Testis (tissue), 2 donors: Measurements from ENCODE around the gene SHF.

Experiments used
- CTCF ChIP-seq, 3 experiments: fragments of 450-650 bp in 2 of 3; fragments of 200-600 bp in 1 of 3; sonication (generic) in 1 of 3; IDR thresholded peaks; one replicate each; pipeline ENCODE4 v1.5.1; 2016 to 2019; ENCODE audit warnings: antibody characterized with exemption in 3 of 3, mild to moderate bottlenecking in 2 of 3, moderate library complexity in 1 of 3
- POLR2A ChIP-seq: fragments of 450-650 bp; IDR thresholded peaks from one replicate; pipeline ENCODE4 v1.6.1; 2017; ENCODE audit warnings: antibody characterized with exemption, mild to moderate bottlenecking, moderate library complexity

GRCh38 chr15:45146405-45146804, 41.4 kb downstream of the SHF start:
- TF ChIP-seq CTCF (IDR thresholded peaks at IDR 0.05), result no peak
- no peak for TF ChIP-seq POLR2A
